GM19351 (cell line): ENCODE measurements around the gene ALDH9A1.
"Not testable (repeated sequence)": the region's sequence is repeated elsewhere in the genome, so short reads cannot be mapped to it uniquely, and the experiment has no call there.

Experiments used
- ATAC-seq: cut with Tn5 transposase; IDR thresholded peaks from one replicate; pipeline ENCODE4 v1.9.1; 2021; ENCODE audit warnings: mild to moderate bottlenecking, moderate library complexity; ENCODE audit not compliant: unreplicated experiment

The ALDH9A1 gene

DNA sequence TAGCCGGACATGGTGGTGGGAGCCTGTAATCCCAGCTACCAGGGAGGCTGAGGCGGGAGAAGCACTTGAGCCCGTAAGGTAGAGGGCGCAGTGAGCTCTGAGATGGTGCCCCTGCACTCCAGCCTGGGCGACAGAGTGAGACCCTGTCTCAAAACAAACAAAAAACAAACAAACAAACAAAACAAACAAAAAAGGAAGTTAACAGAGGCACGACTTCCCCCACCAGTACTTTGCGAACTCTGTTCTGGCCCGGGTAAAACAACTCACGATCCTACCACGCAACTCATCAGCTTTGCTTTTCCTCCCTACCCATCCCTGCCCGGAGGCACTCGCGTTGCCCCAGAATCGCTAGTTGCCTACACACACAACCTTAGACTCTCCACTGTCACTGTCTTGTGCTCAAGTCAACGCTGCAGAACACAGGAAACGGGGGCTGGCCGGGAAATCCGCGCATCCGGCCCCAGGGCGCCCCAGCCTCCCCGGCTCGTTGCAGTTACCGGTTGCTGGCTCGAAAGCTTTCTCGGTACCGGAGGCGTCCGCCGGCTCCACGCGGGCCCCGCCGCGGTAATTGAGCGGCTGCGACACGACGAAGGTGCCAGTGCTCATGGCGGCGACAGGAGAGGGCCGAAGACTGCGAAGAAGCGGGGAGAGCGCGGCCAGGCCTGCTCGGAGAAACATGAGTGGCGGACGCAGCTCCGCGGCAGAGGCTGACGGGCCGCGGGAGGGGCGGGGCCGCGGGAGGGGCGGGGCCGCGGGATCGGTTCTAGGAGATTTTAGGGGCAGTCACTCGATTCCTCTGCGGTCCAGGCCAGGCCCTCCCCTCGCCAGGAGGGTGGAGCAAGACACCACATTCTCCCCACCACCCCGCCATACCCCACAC, at the start of gene ALDH9A1:
ALDH9A1 (minus strand) TSS at position 682 of the 880 bp plus-strand sequence; CDS start at position 678, 4 bp downstream.
- ATAC-seq, result peak; percentile 90

DNA sequence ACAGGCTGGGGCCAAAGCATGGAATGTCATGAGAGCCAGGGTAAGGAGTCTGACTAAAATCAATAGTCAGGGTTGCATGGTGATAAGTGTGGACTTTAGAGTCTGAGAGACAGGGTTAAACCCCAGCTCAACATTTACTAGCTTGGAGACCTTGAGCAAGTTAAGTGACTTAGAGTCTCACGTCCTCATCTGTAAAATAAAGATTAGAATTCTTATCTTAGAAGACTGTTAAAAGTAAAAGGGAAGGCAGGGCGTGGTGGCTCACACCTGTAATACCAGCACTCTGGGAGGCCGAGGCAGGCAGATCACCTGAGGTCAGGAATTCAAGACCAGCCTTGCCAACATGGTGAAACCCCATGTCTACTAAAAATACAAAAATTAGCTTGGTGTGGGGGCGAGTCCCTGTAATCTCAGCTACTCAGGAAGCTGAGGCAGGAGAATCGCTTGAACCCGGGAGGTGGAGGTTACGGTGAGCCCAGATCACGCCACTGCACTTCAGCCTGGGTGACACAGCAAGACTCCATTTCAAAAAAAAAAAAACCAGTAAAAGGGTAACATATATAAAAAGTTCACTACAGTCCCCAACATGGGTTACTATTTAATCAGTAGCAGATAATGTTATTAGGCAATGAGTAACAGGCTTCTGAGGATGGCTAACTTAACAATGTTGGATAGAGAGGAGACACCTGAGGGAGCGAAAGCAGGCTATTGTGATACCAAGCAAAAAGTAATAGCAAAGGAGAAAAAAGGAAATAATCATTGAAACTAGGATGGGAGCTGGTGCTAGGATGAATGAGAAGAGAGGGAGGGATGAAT, 49.5 kb upstream of the ALDH9A1 start:
- ATAC-seq, result no peak

DNA sequence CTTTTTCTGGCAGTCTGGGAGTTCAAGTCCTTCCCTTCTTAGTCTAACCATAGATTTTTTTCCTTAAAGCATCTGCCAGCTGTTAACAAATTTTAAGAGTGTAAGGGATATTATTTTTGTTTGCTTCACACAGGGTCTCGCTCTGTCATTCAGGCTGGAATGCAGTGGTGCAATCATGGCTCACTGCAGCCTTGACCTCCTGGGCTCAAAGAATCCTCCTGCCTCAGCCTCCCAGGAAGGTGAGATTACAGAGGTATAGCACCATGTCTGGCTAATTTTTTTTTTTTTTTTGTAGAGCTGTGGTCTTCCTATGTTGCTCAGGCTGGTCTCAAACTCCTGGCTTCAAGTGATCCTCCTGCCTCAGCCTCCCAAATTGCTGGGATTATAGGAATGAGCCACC, 46.6 kb upstream of the ALDH9A1 start:
- ATAC-seq, result not testable (repeated sequence)

DNA sequence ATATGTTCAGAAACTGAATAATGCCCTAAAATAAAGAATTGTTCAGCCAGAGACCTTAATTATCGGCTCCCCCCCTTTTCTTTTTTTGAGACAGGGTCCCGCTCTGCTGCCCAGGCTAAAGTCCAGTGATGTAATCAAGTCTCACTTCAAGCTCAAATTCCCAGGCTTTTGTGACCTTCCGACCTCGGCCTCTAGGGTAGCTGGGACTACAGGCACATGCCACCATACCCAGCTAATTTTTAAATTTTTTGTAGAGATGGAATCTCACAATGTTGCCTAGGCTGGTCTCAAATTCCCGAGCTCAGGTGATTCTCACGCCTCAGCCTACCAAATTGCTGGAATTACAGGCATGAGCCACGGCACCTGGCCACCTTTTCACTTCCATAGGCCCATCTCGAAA, 43.8 kb upstream of the ALDH9A1 start:
- ATAC-seq, result no peak

DNA sequence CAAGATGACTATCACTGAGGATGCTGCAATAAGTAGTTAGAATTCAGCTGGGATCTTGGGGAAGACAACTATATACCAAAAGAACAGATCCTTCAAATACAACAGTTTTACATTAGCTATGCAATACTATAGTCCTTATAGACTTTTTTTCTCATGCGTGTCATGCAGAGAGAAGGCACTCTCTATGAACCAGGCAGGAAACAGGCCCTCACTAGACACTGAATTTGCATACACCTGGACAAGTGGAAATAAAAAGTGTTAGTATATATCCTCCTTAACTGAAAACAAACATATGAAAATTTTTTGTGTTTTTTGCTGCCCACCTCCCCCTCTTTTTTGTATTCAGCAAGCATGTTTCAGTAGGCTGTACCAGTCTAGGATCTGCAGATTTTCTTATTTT, 40.4 kb upstream of the ALDH9A1 start:
- peak; percentile 98 for ATAC-seq

DNA sequence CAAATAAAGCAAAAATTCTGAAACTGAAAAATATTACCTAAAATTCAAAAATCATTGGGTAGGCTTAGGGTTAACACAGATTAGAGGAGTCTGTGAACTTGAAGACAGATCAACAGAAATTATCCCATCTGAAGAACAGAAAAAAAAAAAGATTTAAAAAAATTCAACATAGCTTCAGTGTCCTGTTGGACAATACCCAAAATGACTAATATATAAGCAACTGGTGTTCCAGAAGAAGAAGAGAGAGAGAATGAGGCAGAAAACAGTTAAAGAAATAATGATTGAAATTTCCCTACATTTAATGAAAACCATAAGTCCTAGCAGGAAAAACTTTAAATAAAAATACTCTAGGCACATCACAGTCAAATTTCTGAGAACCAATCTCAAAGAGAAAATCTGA, 38.8 kb upstream of the ALDH9A1 start:
- no peak for ATAC-seq

DNA sequence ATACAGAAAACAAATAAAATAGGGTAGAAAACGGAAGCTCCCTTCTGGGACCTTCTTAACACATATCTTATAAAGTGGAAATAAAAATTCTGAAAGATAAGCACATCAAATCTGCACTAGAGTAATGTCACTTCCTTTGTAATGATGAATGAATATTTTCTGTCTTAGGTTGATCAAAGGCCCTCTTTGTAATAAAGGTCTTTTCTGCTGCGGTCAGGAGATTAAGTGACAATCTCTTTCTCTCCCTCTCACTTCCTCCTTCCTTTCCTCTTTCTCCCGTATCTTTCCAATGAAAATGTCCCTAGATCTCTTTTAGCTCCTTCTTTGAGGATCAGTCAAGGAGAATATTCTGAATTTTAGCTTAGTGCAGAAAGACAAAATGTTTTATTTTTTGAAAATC, 36.5 kb upstream of the ALDH9A1 start:
- ATAC-seq, result no peak

DNA sequence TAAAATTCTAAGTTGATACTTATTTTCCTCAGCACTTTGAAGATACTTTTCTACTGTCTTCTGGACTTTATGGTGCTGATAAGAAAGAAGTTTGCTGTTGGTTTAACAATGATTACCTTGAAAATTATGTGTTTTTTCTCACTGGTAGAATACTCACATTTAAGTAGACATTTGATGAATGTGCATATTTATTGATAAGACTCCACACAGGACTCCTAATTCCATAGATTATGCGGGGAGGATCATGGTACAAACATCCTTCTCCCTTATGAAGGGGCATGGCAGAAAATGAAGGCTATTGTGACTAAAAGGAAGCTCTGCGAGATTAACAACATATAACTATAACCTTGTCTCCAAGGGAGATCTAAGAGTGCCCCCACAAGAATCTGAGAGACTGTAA, 28.5 kb upstream of the ALDH9A1 start:
- no peak for ATAC-seq

DNA sequence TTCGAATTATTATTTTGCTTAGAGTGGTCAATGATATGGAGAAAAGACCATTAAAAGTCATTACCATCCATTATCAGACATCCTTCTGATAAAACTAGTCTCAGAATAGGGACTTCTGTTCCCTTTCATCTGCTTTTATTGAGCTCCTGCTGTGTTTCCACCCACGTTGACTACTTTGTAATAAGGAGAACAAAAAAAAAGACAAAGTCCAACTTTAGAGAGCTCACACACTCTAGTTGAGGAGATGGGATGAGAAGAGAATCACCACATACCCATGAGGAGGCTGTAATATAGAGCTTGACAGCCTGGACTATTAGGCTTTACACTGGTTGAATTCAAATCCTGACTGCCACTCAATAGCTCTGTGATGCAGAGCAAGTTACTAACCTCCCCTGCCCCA, 27.8 kb upstream of the ALDH9A1 start:
- no peak for ATAC-seq

DNA sequence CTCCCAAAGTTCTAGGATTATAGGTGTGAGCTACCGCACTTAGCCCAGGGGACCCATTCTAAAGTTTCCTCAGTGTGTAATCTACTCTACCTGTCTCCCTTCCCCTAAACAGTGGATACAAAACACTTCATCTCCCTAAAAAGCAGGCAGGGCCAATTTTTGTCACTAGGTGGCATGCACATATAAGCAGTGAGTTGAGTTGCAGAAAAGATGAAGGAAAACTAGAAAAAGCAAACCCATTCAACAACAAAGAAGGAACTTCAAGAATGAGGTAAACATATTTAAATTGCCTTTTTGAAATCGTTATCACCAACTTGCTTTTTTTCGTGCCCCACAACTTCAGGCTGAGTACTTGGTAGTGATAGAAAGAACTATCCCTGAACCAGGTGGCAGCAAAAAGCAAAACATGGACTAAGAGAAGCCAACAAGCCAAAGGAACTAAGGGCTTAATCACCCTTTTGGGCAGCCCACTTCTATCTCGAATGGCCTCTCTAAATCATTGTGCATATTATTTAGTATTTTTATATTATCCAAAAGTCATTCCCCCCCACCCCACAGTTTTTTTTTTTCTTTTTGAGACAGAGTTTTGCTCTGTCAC, 19.7 kb upstream of the ALDH9A1 start:
- peak; percentile 75 for ATAC-seq

DNA sequence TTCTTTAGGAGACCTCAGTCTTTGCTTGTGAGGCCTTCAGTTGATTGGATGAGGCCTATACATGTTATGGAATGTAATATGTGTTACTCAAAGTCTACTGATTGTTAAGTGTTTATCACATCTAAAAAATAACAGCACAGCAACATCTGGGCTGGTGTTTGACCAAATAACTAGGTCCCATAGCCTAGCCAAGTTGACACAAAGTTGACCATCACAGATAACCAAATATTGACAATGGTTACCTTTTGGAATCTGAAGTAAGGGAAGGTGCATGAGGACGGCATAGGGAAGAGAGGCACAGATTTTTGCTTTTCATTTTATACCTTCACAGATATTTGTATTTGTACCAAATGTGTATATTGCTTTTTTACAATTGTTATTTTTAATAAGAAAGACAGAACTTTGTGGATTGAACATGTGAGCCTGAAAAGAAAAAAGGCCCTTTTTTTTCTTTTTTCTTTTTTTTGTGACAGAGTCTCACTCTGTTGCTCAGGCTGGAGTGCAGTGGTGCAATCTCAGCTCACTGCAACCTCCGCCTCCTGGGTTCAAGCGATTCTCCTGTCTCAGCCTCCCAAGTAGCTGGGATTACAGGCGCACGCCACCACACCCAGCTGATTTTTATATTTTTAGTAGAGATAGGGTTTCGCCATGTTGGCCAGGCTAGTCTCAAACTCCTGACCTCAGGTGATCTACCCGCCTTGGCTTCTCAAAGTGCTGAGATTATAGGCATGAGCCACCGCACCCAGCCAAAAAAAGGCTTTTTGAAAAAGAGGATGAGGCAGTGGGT, 18.1 kb upstream of the ALDH9A1 start:
- not testable (repeated sequence) for ATAC-seq

DNA sequence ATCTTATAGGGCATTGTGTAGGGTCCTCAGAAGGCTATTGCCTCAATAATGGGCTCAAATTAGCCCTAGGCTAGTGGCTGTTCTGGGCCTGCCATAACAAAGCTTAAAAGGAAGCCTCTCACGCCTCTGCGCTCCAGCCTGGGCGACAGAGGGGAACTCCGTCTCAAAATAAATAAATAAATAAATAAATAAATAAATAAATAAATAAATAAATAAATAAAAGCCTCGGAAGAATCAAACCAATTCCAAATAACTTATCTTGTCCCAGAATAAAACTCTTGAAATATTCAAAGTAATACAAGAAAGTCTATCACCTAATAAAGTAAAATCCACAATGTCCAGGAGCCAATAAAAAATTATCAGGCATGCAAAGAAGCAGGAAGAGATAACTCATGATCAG, 14.4 kb upstream of the ALDH9A1 start:
- ATAC-seq, result no peak

DNA sequence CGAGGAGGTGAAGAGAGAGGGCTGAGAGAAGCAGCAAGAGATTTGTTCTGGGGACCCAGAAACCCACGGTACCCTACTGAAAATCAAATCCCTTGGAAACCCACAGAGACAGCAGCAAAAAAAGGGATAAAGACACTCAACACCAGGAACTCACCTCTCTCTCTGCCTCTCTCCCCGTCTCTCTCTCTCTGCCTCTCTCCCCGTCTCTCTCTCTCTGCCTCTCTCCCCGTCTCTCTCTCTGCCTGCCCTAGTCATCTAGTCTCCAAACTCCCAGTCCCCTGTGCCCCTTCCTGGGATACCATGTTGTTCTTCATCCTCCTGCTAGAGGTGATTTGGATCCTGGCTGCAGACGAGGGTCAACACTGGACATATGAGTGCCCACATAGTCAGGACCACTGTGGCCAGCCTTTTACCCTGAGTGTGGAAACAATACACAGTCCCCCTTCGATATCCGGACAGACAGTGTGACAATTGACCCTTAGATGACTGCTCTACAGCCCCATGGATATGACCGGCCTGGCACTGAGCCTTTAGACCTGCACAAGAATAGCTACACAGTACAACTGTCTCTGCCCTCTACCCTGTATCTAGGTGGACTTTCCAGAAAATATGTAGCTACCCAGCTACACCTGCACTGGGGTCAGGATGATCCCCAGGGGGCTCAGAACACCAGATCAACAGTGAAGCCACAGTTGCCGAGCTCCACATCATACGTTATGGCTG, 9.8 kb upstream of the ALDH9A1 start:
- ATAC-seq, result no peak

DNA sequence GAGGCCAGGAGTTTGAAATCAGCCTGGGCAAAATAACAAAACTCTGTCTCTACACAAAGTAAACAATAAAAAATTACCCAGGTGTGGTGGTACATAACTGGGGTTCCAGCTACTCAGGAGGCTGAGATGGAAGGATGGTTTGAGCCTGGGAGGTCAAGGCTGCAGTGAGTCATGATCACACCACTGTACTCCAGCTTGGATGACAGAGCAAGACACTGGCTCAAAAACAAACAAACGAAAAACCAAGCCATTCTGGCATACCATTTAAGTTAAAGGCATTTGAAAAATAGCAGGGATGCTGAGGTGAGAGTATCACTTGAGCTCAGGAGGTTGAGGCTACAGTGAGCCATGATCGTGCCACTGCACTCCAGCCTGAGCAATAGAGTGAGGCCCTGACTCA, 5.3 kb upstream of the ALDH9A1 start:
- ATAC-seq, result no peak

DNA sequence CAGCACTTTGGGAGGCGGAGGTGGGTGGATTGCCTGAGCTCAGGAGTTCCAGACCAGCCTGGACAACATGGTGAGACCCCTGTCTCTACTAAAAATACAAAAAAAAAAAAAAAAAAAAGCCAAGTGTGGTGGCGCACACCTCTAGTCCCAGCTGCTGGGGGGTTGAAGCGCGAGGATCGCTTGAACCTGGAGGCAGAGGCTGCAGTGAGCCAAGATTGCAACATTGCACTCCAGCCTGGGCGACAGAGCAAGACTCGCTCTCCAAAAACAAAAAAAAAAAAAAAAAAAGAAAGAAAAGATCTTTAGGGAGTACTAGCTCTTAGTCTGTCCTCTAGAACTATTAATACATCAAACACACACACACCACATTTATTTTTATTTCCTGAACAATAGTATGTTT, 3.6 kb upstream of the ALDH9A1 start:
- ATAC-seq, result not testable (repeated sequence)

DNA sequence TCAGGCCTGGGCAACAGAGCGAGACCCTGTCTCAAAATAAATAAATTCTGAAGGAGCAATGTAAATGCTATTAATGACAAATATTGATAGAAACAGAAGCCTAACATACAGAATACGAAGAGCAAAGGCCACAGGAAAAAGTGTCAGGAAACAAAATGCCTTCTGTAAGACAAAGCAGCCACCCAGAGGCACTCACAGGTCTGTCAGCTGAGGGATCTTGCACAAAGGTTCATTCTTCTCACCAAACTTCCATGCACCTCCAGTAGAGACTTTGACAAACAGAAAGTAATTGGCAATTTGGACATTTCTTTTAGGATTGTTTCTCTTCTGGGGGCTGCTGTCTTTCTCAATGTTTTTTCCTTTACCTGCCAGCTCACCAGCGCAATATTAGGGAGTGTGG, 1.2 kb upstream of the ALDH9A1 start:
- ATAC-seq, result no peak

DNA sequence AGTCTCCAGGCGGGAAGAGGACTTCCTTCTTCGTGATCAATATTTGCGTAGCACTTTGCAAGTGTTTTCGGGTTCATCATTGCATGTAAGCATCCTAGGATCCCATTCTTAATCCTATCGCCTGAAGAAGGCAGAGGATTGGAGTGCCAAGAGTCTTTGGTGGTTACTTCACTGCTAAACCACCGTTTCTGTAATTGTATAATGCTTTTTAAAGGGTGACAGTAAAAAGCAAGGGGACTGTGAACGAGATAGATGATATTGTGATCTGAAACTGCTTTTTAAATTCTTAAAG, 345 bp upstream of the ALDH9A1 start:
- ATAC-seq, result peak; percentile 14

DNA sequence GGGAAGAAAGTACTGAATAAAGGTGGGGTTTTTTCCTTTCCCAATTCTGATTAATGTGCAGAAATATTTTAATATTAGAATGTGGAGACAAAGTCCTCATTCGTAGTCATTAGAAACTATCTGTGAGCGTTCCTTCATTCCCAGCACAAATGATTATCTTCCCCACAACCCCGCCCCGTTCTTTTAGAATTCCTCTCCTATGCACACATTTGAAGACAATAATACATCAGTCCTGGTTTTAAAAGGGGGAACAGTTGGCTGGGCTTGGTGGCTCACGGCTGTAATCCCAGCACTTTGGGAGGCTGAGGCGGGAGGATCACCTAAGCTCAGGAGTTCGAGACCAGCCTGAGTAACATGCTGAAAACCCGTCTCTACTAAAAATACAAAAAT, 876 bp downstream of the ALDH9A1 start:
- no peak for ATAC-seq

DNA sequence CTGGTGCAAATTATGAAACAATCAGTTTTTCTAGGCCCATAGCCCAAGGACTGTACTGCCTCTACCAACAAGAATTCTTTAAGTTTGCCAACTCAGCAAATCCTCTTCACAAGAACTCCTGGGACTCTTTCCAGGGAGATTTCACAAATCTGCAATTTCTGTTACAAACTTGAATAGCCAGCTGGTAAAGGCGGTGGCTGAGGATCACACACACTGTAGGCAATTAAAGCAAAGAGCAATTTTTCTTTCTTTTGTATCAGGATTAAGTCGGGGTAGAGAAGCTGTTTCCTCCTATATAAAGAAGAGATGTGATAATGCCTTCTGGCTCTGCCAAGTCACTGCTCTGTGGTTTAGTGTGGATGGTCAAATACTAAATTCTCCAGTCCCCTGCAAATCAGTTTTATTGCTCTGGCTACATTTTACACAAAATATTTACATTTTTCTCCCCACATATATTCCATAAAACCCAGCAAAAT, 1.7 kb downstream of the ALDH9A1 start:
- ATAC-seq, result no peak

DNA sequence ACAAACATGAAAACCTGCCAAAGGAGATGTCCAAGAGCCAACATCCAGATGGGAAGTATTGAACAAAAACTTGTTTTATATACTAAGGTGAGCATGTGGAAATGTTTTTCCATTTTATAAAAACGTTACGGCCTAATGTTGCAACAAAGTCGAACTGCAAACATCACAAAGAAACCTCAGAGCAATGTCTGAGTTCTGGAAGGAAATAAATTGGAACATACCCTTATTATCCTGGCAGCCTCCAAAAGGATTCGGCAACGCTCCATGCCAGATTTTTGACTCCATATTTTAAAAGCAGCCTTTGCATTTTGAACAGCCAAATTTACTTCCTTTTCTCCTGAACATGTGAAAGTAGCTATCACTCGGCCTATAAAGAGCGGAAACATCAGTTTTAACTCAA, 3.3 kb downstream of the ALDH9A1 start:
- ATAC-seq, result no peak
